Caco-2 (cell line): ENCODE data around the gene CACNA1C. TPM values are rescaled to one million over a fixed set of nuclear protein-coding genes. Genes with fewer than 3 reads are reported as not detected.

ENCODE experiments used
- BruUV-seq: library from RNA; stranded (reverse); fragments of 400-500 nt; replicated peaks from 2 replicates; lab custom pipeline; 2021; lab: Mats Ljungman, UMichigan
- CTCF ChIA-PET: fragments of 300-600 bp; sonication (Branson Sonifier 250); formaldehyde crosslinking; loops from one replicate; lab custom pipeline; 2022; ENCODE audit warnings: antibody characterized with exemption; lab: Charles Lee
- POLR2A ChIA-PET: fragments of 300-600 bp; sonication (Branson Sonifier 250); formaldehyde crosslinking; loops from one replicate; lab custom pipeline; 2022; ENCODE audit warnings: antibody characterized with exemption; lab: Charles Lee
- DNase-seq, 2 experiments: peaks; one replicate each; pipeline versions ENCODE4 v3.0.0 to v3.0.0-alpha.2; 2020 to 2022
- H3K27me3 ChIP-seq: replicated peaks from 2 replicates; pipeline ENCODE4 v1.6.0; 2011; ENCODE audit warnings: low read length; ENCODE audit not compliant: control insufficient read depth, insufficient read depth
- H3K36me3 ChIP-seq: 2 replicates; pipeline ENCODE4 v1.5.1; 2011; ENCODE audit warnings: low read length; ENCODE audit not compliant: control insufficient read depth, insufficient read depth
- H3K4me1 ChIP-seq: fragments of 250-450 bp; sonication (Bioruptor Pico); 2 replicates; pipeline ENCODE4 v1.5.1; 2020; ENCODE audit warnings: mild to moderate bottlenecking
- H3K4me3 ChIP-seq: 2 replicates; pipeline ENCODE4 v1.5.1; 2011; ENCODE audit warnings: low read depth, mild to moderate bottlenecking, control low read depth, low read length
- H3K9me3 ChIP-seq: fragments of 250-450 bp; sonication (Bioruptor Pico); 2 replicates; pipeline ENCODE4 v1.5.1; 2020; ENCODE audit warnings: mild to moderate bottlenecking, moderate library complexity
- H3K27ac Mint-ChIP-seq: one replicate; pipeline ENCODE4 v1.8.0; 2022; ENCODE audit warnings: mixed read lengths; ENCODE audit not compliant: unreplicated experiment
- H3K27me3 Mint-ChIP-seq: one replicate; pipeline ENCODE4 v1.8.0; 2022; ENCODE audit warnings: mixed read lengths; ENCODE audit not compliant: insufficient read depth, unreplicated experiment
- H3K36me3 Mint-ChIP-seq: one replicate; pipeline ENCODE4 v1.8.0; 2022; ENCODE audit warnings: mild to moderate bottlenecking, mixed read lengths; ENCODE audit not compliant: insufficient read depth, unreplicated experiment
- H3K4me1 Mint-ChIP-seq: one replicate; pipeline ENCODE4 v1.8.0; 2022; ENCODE audit warnings: low read depth, mixed read lengths; ENCODE audit not compliant: unreplicated experiment
- H3K4me3 Mint-ChIP-seq: one replicate; pipeline ENCODE4 v1.8.0; 2022; ENCODE audit warnings: mild to moderate bottlenecking, moderate library complexity, mixed read lengths; ENCODE audit not compliant: unreplicated experiment
- H3K9me3 Mint-ChIP-seq: one replicate; pipeline ENCODE4 v1.8.0; 2022; ENCODE audit warnings: mixed read lengths; ENCODE audit not compliant: unreplicated experiment
- intact Hi-C: fragments of 100-400 bp; cut with micrococcal nuclease; formaldehyde crosslinking; loops from one replicate; pipeline ENCODE4 v1.10.0; 2022; ENCODE audit not compliant: unreplicated experiment
- total RNA-seq: library from RNA; stranded (reverse); gene quantifications from 2 replicates; pipeline ENCODE4 v1.2.3, GENCODE V29; 2022
- TF ChIP-seq, protein P1 (sequence below), 2 experiments: fragments of 200-600 bp in 1 of 2; IDR thresholded peaks; 1 replicate in 1 of 2; 2 replicates in 1 of 2; pipeline versions ENCODE4 v1.5.1 to v1.8.0; 2011 to 2022; ENCODE audit warnings: antibody characterized with exemption in 1 of 2, control low read depth in 1 of 2, inconsistent platforms in 1 of 2, low read depth in 1 of 2, low read length in 1 of 2, mild to moderate bottlenecking in 1 of 2, moderate library complexity in 1 of 2; ENCODE audit not compliant: insufficient read depth in 1 of 2, severe bottlenecking in 1 of 2, unreplicated experiment in 1 of 2

The CACNA1C gene
- total RNA-seq, 1 experiment from 2014 or later = not detected

DNA sequence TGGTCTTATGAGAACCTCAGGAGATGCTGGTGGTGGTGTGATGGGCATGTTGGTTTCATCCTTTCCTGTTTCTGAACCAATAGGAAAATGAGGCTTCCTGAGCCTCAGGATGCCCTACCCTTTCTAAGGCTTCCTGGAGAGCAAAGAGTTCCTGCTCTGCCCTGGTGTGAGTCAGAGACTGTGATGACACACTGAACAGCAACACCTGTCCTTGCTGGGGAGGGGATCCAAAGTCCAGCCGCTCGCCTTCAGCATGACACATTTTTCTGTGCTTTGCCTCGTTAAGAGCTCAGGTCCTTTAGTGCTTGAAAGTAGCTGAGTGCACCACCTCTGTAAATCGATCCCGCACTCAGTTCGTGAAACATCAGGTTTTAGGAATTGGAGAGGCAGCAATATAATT lies 116.0 kb downstream of the CACNA1C start:
- TF ChIP-seq, protein P1, sequence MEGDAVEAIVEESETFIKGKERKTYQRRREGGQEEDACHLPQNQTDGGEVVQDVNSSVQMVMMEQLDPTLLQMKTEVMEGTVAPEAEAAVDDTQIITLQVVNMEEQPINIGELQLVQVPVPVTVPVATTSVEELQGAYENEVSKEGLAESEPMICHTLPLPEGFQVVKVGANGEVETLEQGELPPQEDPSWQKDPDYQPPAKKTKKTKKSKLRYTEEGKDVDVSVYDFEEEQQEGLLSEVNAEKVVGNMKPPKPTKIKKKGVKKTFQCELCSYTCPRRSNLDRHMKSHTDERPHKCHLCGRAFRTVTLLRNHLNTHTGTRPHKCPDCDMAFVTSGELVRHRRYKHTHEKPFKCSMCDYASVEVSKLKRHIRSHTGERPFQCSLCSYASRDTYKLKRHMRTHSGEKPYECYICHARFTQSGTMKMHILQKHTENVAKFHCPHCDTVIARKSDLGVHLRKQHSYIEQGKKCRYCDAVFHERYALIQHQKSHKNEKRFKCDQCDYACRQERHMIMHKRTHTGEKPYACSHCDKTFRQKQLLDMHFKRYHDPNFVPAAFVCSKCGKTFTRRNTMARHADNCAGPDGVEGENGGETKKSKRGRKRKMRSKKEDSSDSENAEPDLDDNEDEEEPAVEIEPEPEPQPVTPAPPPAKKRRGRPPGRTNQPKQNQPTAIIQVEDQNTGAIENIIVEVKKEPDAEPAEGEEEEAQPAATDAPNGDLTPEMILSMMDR (IDR thresholded peaks at IDR 0.05; ENCODE audit: insufficient read depth in 1 of 2, low read depth in 1 of 2, low read length in 1 of 2, severe bottlenecking in 1 of 2, unreplicated experiment in 1 of 2) = no peak
- Mint-ChIP-seq H3K4me1 (peaks cover 8% of the 10 kb centered on the region), H3K36me3 (no peaks in the 10 kb centered on the region), H3K27me3 (peaks cover 7% of the 10 kb centered on the region), H3K4me3 (no peak overlapping the region), H3K27ac (no peak overlapping the region), H3K9me3 (peaks cover 10% of the 10 kb centered on the region)
- Histone ChIP-seq H3K36me3 (no peaks in the 10 kb centered on the region), H3K4me3 (no peak overlapping the region), H3K27me3 (no peaks in the 10 kb centered on the region), H3K4me1 (peaks cover 14% of the 10 kb centered on the region), H3K9me3 (no peaks in the 10 kb centered on the region)
- BruUV-seq = no TSS peak
- CTCF ChIA-PET = interaction anchor here (0.6 kb wide), 1 partner anchor 98 kb away, joined by 4 read pairs; no protein-coding TSS in a partner anchor
- POLR2A ChIA-PET = no interaction called here
- intact Hi-C loops = no loop called here
- DNase-seq = peak; percentile 86 to 91

DNA sequence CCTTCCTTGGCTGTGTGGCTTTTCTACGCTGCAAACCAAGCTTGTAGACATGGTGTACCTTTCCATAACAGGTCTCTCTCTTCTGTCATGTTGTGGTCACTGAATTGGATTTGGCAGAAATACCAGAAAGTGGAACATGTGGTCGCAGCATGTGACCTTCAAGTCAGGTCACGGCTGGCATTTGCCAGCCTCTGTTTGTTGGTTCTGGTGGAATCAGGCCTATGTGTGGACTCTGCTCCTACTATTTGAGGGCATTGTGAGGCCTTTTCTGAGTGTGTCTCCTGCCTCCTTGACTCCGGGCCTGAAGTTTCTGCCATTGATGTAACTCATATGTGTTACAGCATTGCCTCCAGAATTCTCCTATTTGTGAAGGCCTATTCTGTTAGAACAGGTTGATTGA lies 116.7 kb downstream of the CACNA1C start:
- Mint-ChIP-seq H3K36me3 (no peaks in the 10 kb centered on the region), H3K9me3 (peaks cover 10% of the 10 kb centered on the region), H3K4me3 (no peak overlapping the region), H3K27me3 (peaks cover 7% of the 10 kb centered on the region), H3K4me1 (peaks cover 8% of the 10 kb centered on the region), H3K27ac (no peak overlapping the region)
- H3K4me1 ChIP-seq = peaks cover 14% of the 10 kb centered on the region
- H3K36me3 ChIP-seq = no peaks in the 10 kb centered on the region
- DNase-seq = no peak
- TF ChIP-seq, protein P1 (IDR thresholded peaks at IDR 0.05; ENCODE audit: insufficient read depth in 1 of 2, low read depth in 1 of 2, low read length in 1 of 2, severe bottlenecking in 1 of 2, unreplicated experiment in 1 of 2) = no peak
- H3K4me3 ChIP-seq = no peak overlapping the region
- no peaks in the 10 kb centered on the region for H3K27me3 ChIP-seq
- ChIA-PET CTCF (interaction anchor here (0.6 kb wide), 1 partner anchor 98 kb away, joined by 4 read pairs; no protein-coding TSS in a partner anchor), POLR2A (no interaction called here)
- no peaks in the 10 kb centered on the region for H3K9me3 ChIP-seq
- intact Hi-C loops = no loop called here
- BruUV-seq = no TSS peak

DNA sequence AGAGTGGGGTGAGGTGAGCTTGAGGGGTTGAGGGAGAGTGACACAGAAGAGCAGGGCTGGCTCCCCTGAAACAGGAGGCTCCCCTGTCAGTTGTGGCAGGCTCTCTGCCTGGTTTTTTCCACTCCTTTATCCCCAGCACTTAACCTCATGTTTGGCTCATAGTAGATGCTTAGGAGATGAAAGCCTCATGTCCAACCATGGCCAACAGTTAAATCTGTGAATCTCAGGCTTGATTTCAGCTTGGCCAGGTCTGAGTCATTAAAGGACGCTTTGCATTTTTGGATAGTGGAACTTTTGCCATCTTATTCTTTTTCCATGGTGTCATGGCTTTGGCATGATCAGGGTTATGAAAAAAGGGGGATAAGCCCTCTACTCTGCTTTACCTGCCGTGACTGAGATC lies 117.2 kb downstream of the CACNA1C start:
- Mint-ChIP-seq H3K27ac (no peak overlapping the region), H3K4me3 (no peak overlapping the region), H3K36me3 (no peaks in the 10 kb centered on the region), H3K27me3 (peaks cover 9% of the 10 kb centered on the region), H3K4me1 (peaks cover 8% of the 10 kb centered on the region), H3K9me3 (peaks cover 10% of the 10 kb centered on the region)
- TF ChIP-seq, protein P1 (IDR thresholded peaks at IDR 0.05; ENCODE audit: insufficient read depth in 1 of 2, low read depth in 1 of 2, low read length in 1 of 2, severe bottlenecking in 1 of 2, unreplicated experiment in 1 of 2) = no peak
- ChIA-PET CTCF (no interaction called here), POLR2A (no interaction called here)
- DNase-seq = no peak
- Histone ChIP-seq H3K4me1 (peaks cover 14% of the 10 kb centered on the region), H3K36me3 (no peaks in the 10 kb centered on the region), H3K27me3 (no peaks in the 10 kb centered on the region), H3K4me3 (no peak overlapping the region), H3K9me3 (no peaks in the 10 kb centered on the region)
- BruUV-seq = no TSS peak
- intact Hi-C loops = no loop called here
